HG03354 (cell line): Measurements from ENCODE around the gene SPDEF.

Source experiments
- ATAC-seq: cut with Tn5 transposase; IDR thresholded peaks from one replicate; pipeline ENCODE4 v1.9.1; 2021; ENCODE audit warnings: mild to moderate bottlenecking; ENCODE audit not compliant: unreplicated experiment, poor library complexity, severe bottlenecking

Gene SPDEF

GRCh38 chr6:34584694-34585093 lies 28.6 kb upstream of the SPDEF start:
- ATAC-seq, result no peak

- ATAC-seq, result no peak
Measured at GRCh38 chr6:34583861-34584604, 27.9 kb upstream of the SPDEF start.

GRCh38 chr6:34583461-34583860 lies 27.3 kb upstream of the SPDEF start:
- no peak for ATAC-seq

- no peak for ATAC-seq
Measured at GRCh38 chr6:34581561-34581920, 25.4 kb upstream of the SPDEF start.

- no peak for ATAC-seq
Measured at GRCh38 chr6:34580707-34581560, 24.8 kb upstream of the SPDEF start.

GRCh38 chr6:34578445-34579262 lies 22.5 kb upstream of the SPDEF start:
- no peak for ATAC-seq

GRCh38 chr6:34576286-34576955 lies 20.3 kb upstream of the SPDEF start:
- ATAC-seq, result no peak

- ATAC-seq, result no peak
Measured at GRCh38 chr6:34575326-34575725, 19.2 kb upstream of the SPDEF start.

- no peak for ATAC-seq
Measured at GRCh38 chr6:34574647-34575293, 18.6 kb upstream of the SPDEF start.

- no peak for ATAC-seq
Measured at GRCh38 chr6:34573567-34574183, 17.5 kb upstream of the SPDEF start.

- ATAC-seq, result no peak
Measured at GRCh38 chr6:34572585-34572984, 16.5 kb upstream of the SPDEF start.

- ATAC-seq, result no peak
Measured at GRCh38 chr6:34572021-34572420, 15.9 kb upstream of the SPDEF start.

- no peak for ATAC-seq
Measured at GRCh38 chr6:34571388-34571787, 15.3 kb upstream of the SPDEF start.

GRCh38 chr6:34570066-34570833 lies 14.1 kb upstream of the SPDEF start:
- no peak for ATAC-seq

GRCh38 chr6:34569361-34569973 lies 13.3 kb upstream of the SPDEF start:
- ATAC-seq, result no peak

GRCh38 chr6:34568341-34569201 lies 12.4 kb upstream of the SPDEF start:
- no peak for ATAC-seq
